ENCODE data around the gene NLRP3. TPM values are rescaled to one million over a fixed set of nuclear protein-coding genes. Genes with fewer than 3 reads are reported as not detected.

Gene NLRP3
- total and polyA plus RNA-seq, 4 donors, result 0.28 to 1.9 (median 0.61) TPM

GRCh38 chr1:247366926-247367645, 48.9 kb upstream of the NLRP3 start (continued):
- TF ChIP-seq EGR1 (IDR thresholded peaks at IDR 0.05; ENCODE audit: low read depth in 2 of 2) (no peak), RXRA (IDR thresholded peaks at IDR 0.05) (no peak)
- TF ChIP-seq, protein P1, sequence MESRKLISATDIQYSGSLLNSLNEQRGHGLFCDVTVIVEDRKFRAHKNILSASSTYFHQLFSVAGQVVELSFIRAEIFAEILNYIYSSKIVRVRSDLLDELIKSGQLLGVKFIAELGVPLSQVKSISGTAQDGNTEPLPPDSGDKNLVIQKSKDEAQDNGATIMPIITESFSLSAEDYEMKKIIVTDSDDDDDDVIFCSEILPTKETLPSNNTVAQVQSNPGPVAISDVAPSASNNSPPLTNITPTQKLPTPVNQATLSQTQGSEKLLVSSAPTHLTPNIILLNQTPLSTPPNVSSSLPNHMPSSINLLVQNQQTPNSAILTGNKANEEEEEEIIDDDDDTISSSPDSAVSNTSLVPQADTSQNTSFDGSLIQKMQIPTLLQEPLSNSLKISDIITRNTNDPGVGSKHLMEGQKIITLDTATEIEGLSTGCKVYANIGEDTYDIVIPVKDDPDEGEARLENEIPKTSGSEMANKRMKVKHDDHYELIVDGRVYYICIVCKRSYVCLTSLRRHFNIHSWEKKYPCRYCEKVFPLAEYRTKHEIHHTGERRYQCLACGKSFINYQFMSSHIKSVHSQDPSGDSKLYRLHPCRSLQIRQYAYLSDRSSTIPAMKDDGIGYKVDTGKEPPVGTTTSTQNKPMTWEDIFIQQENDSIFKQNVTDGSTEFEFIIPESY (IDR thresholded peaks at IDR 0.05), result no peak

- DNase-seq (ENCODE audit: low spot score), result no peak
- Histone ChIP-seq H3K4me1 (ENCODE audit: control insufficient read depth in 4 of 4, insufficient read depth in 4 of 4, low read length in 3 of 4) (peaks cover 0 to 2% (median 0%) of the 10 kb centered on the region in 4 donors), H3K4me3 (ENCODE audit: low read depth in 1 of 3, low read length in 3 of 3) (no peak overlapping the region), H3K36me3 (ENCODE audit: control insufficient read depth in 4 of 4, insufficient read depth in 3 of 4, low read depth in 1 of 4, low read length in 3 of 4) (no peaks in the 10 kb centered on the region), H3K27ac (ENCODE audit: low read depth in 1 of 2, low read length in 2 of 2) (no peak overlapping the region), H3K27me3 (ENCODE audit: control insufficient read depth in 4 of 4, insufficient read depth in 4 of 4, low read length in 3 of 4) (no peaks in the 10 kb centered on the region), H3K9me3 (ENCODE audit: control insufficient read depth in 4 of 4, low read length in 3 of 4) (no peaks in the 10 kb centered on the region), H3K9ac (ENCODE audit: low read depth in 1 of 2, low read length in 2 of 2) (no peak overlapping the region)
- WGBS, result 52% methylated on average over 6 of the region's 6 CpGs
- TF ChIP-seq GABPA (IDR thresholded peaks at IDR 0.05 in 1 of 2, conservative IDR thresholded peaks at IDR 0.05 in 1 of 2) (no peak), NR2F2 (IDR thresholded peaks at IDR 0.05) (peak; percentile 26)
Observed at GRCh38 chr1:247367786-247368422, 48.1 kb upstream of the NLRP3 start.

DNA sequence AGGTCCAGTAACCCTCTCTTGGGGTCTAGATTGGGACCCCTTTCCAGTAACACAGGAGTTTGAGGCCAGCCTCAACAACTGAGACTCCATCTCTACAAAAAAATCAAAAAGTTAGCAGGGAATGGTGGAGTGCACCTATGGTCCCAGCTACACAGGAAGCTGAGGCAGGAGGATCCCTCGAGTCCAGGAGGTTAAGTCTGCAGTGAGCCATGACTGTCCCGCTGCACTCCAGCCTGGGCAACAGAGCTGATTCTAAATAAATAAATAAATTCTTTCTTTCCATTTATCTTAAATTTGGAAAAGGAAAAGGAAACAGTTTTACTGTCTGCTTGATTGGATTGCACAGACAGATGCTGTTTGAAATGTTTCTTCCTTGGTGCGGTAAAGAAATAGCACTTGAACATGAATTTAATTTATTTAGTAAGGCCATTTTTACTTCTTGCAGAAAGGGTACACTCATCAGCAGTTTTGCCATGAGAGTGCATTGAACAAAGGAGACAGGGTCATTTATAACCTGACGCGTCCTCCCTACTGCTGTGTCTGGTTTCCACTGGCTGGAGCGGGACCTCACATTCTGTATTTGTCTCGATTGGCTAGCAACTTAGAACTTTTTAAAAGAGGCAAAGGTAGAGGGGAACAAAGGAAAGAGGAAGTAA, 47.4 kb upstream of the NLRP3 start:
- WGBS, result 73% methylated on average over 7 of the region's 7 CpGs
- no peak overlapping the region for H3K27ac ChIP-seq (ENCODE audit: low read depth in 1 of 2, low read length in 2 of 2)
- H3K36me3 ChIP-seq (ENCODE audit: control insufficient read depth in 4 of 4, insufficient read depth in 3 of 4, low read depth in 1 of 4, low read length in 3 of 4), result no peaks in the 10 kb centered on the region
- H3K9me3 ChIP-seq (ENCODE audit: control insufficient read depth in 4 of 4, low read length in 3 of 4), result no peaks in the 10 kb centered on the region
- DNase-seq (ENCODE audit: low spot score), result no peak
- no peak for TF ChIP-seq RXRA (IDR thresholded peaks at IDR 0.05)
- TF ChIP-seq CTCF (IDR thresholded peaks at IDR 0.05; ENCODE audit: low read depth, low read length, missing input control), result no peak
- no peak for TF ChIP-seq HNF4G (IDR thresholded peaks at IDR 0.05)
- TF ChIP-seq EGR1 (IDR thresholded peaks at IDR 0.05; ENCODE audit: low read depth in 2 of 2), result no peak
- TF ChIP-seq, protein P1 (IDR thresholded peaks at IDR 0.05), result no peak
- TF ChIP-seq TAF1 (conservative IDR thresholded peaks at IDR 0.05), result no peak
- no peak for TF ChIP-seq YY1 (IDR thresholded peaks at IDR 0.05)
- TF ChIP-seq, protein P2, sequence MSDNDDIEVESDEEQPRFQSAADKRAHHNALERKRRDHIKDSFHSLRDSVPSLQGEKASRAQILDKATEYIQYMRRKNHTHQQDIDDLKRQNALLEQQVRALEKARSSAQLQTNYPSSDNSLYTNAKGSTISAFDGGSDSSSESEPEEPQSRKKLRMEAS (IDR thresholded peaks at IDR 0.05), result no peak
- TF ChIP-seq ATF3 (IDR thresholded peaks at IDR 0.05), result no peak
- peaks cover 0 to 2% (median under 1%) of the 10 kb centered on the region in 4 donors for H3K4me1 ChIP-seq (ENCODE audit: control insufficient read depth in 4 of 4, insufficient read depth in 4 of 4, low read length in 3 of 4)
- H3K27me3 ChIP-seq (ENCODE audit: control insufficient read depth in 4 of 4, insufficient read depth in 4 of 4, low read length in 3 of 4), result no peaks in the 10 kb centered on the region
- no peak overlapping the region for H3K9ac ChIP-seq (ENCODE audit: low read depth in 1 of 2, low read length in 2 of 2)
- H3K4me3 ChIP-seq (ENCODE audit: low read depth in 1 of 3, low read length in 3 of 3), result no peak overlapping the region
